NCI-H446 treated with DMSO at 0.1 percent for 48 hours (cell line): ENCODE measurements around the gene FHAD1.
"Not testable (repeated sequence)": the region's sequence is repeated elsewhere in the genome, so short reads cannot be mapped to it uniquely, and the experiment has no call there.

Experiments used
- DNase-seq: peaks from one replicate; lab custom pipeline; 2025; lab: John Stamatoyannopoulos, UW

FHAD1 gene

GRCh38 chr1:15370781-15371520, 123.9 kb downstream of the FHAD1 start:
- peak; percentile 28 for DNase-seq

DNA sequence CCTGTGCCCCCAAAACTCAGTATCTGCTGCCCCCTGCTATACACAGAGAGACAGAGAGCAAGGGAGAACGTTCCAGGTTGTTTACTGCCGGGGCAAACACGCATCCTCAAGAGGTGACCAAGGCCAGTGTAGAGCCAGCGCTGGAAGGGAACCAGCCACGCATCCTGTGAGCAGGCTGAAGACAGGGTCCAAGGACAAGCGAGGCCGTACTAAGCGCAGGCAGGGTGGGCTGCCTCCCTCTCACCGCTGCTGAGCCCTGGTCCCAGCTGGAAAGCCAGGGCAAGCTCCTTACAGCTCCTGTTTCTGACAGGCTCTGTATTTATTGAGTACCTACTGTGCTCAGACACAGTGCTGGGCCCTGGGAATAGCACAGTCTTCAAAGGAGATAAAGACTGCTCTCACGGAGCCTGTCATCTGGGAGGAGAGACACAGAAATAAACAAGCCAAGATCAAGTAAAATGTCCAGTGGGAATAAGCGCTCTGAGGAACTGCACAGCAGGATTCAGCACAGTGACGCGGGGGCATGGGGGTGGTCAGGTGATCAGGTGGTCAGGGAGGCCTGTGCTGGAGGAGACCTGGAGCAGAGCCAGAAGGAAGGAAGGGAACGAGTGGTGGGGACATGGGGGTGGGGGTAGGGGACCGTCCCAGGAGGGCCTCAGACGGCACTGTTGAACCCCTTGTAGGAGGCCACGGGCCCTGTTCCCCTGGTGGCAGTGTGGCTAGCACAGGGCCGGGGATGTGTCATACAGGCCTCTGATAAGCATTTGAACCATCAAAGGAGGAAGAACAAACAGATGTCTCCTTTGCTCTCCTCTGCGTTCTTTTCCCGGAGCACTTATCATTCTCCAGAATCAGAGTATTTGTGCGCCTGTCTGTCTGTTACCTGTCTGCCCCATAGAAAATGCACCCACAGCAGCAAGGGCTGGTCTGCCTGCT, 124.9 kb downstream of the FHAD1 start:
- DNase-seq = no peak

GRCh38 chr1:15378729-15379128, 131.7 kb downstream of the FHAD1 start:
- DNase-seq = no peak

GRCh38 chr1:15379151-15379550, 132.1 kb downstream of the FHAD1 start:
- not testable (repeated sequence) for DNase-seq

- DNase-seq = no peak
These were observed 133.8 kb downstream of the FHAD1 start for GRCh38 chr1:15380601-15381508.

GRCh38 chr1:15381805-15382204, 134.8 kb downstream of the FHAD1 start:
- DNase-seq = no peak

- DNase-seq = no peak
These were observed 135.8 kb downstream of the FHAD1 start for GRCh38 chr1:15382601-15383518.

DNA sequence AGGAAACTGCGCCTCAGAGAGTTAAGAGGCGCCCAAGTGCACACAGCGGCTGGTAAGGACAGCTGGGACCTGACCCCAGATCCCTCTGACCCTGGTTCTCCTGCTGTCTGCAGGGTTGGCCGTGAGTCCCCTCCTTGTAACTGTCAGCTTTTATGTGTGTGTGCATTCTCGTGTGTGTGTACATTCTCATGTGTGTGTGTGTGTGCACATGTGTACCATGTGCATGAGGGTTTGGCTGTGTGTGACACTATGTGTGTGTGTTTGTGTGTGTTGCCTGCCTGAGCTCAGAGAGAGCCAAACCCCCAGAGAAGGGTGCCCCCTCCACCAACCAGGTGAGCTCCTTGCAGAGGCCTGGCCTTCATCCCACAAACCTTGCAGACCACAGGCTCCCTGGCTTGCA, 136.8 kb downstream of the FHAD1 start:
- DNase-seq = no peak

- no peak for DNase-seq
These were observed 137.4 kb downstream of the FHAD1 start for GRCh38 chr1:15384301-15384901.

DNA sequence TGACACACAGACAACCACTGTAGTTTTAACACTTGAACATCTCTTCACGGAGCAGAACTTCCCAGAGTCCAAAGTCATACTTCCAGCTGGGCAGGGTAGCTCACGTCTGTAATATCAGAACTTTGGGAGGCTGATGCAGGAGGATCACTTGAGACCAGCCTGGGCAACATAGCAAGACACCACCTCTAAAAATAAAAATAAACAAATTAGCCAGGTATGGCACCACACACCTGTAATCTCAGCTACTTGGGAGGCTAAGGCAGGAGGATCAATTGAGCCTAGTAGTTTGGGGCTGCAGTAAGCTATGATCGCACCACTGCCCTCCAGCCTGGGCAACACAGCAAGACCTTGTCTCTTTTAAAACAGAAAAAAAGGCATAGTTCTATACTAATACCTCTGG, 138.4 kb downstream of the FHAD1 start:
- DNase-seq = no peak

DNA sequence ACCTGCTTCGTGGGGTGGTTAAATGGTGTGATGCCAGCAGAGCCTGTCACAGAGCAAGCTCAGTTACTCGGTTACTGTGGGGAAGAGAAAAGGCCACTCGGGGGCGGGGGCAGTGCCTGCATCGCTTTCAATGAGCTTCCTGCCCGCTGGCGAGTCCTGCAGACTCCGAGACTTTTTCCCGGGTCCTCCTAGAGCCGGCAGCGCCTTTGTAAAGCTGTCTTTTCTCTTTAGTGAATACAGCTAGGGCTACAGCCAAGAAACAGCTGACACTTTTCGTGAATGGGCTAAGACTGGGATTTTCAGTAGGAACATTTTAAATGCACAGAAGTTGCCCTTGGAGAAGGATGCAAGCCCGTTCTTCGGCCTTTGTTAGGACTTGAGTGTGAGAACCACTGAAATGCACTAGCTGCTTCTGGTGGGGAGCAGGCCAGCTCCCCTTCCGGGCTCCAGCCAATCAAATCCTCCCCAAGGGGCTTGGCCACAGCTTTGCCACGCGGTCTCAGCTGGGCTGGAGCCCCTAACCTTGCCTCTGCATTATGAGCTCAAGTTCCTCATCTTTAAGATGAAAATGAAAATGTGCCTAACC, 139.2 kb downstream of the FHAD1 start:
- DNase-seq = no peak

DNA sequence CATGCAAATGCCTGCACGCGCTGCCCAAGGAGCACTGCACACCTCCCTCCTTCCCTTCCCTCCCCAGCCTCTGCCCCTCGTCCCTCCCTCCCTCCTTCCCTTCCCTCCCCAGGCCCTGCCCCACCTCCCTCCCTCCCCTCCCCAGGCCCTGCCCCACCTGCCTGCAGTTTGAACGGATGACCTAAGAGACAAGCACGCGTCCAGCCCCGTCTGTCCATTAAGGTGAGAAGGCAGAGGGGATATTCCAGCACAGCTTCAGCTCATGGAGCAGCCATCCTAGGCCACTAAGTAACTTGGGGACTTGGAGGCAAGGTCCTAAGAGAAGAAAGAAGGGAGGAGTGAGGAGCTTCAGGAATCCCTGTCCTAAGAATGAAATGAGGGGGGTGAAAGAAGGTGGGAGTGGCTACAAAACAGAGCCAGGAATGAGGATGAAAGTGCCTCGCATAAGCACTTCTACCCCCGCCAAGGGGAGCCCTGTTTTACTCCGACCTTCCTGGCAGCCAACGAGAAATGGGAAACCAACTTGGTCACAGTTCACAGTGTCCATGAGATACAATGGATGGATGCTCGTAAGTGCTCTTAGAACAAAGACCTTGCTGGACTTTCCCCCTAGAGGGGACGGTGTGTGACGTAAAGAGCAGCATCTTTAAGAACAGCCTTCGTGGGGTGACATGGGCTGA, 141.3 kb downstream of the FHAD1 start:
- DNase-seq = no peak

DNA sequence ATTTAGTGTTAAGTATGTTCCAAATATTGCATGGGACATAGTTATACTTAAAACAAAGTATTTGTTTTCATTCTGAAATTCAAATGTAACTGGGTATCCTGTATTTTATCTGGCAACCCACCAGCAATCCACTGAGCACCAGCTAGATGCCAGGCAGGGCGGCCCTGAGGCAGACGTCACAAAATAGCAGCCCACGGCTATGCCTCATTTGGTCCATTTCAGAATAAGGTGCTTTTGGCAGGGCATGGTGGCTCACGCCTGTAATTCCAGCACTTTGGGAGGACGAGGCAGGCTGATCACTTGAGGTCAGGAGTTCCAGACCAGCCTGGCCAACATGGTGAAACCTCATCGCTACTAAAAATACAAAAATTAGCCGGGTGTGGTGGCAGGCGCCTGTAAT, 142.8 kb downstream of the FHAD1 start:
- DNase-seq = not testable (repeated sequence)

- DNase-seq = no peak
These were observed 143.6 kb downstream of the FHAD1 start for GRCh38 chr1:15390667-15391066.

- DNase-seq = no peak
These were observed 144.3 kb downstream of the FHAD1 start for GRCh38 chr1:15391366-15391765.

- no peak for DNase-seq
These were observed 146.6 kb downstream of the FHAD1 start for GRCh38 chr1:15393475-15394257.

DNA sequence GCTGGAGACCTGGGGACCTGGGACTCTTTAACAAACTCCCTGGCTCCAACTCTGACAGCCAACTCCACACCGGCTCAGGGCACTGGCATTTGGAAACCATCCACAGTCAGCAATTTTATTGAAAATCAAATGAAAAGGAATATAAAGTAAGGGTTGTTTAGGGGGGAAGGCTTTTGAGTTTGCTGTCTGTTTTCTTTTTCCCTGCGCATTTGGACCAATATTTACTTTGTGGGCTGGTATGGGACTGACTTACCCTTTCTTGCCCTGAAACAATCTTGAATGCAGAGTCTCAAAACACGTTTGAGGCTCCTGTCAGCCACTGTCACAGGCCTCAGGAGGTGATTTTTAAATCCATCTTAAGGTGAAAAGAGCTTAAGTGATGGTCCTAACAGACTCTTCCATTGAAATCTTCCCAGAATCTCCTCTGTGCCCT, 147.3 kb downstream of the FHAD1 start:
- DNase-seq = no peak

DNA sequence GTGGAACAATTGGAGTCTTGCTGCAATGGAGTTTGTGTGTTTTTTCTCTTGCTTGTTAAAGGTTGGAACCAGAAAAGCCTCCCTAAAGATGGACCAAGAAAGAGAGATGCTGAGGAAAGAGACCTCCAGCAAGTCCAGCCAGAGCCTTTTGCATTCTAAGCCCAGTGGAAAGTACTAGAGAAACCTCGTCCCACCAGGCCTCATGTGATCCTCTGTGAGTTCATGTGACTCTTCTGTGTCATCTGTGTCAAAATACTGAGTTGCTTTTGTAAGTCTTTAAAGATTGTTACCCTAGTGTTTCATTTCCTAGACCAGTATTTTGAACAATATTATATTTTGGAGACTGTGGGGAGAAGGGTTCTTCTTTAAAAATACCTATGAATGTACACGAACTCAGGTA, 150.2 kb downstream of the FHAD1 start:
- no peak for DNase-seq

GRCh38 chr1:15399710-15400109, 152.7 kb downstream of the FHAD1 start:
- DNase-seq = no peak
